OCI-LY7 (cell line): Measurements from ENCODE around the gene BIRC2.

Experiments
- CTCF ChIP-seq: fragments of 200-600 bp; sonication (generic); conservative IDR thresholded peaks from 2 replicates; pipeline ENCODE4 v1.5.1; 2014; ENCODE audit warnings: mild to moderate bottlenecking, antibody characterized with exemption, low read length, moderate library complexity, mixed read lengths
- EZH2phosphoT487 ChIP-seq: fragments of 200-600 bp; sonication (generic); IDR thresholded peaks from 2 replicates; pipeline ENCODE4 v1.6.1; 2018; ENCODE audit warnings: low read depth, borderline replicate concordance, mild to moderate bottlenecking, mixed run types, antibody characterized with exemption, low read length, moderate library complexity, mixed read lengths

- no peak for TF ChIP-seq CTCF
- no peak for TF ChIP-seq EZH2phosphoT487
These were observed 23.3 kb upstream of the BIRC2 start for GRCh38 chr11:102323542-102324251.
